PC-9 (cell line): ENCODE results near the gene TANGO6.

Experiments
- EZH2 ChIP-seq: fragments of 200-600 bp; sonication (generic); IDR thresholded peaks from 2 replicates; pipeline ENCODE4 v1.8.0; 2017; ENCODE audit warnings: antibody characterized with exemption, low read depth
- TF ChIP-seq, protein P1 (sequence below): fragments of 200-600 bp; sonication (generic); conservative IDR thresholded peaks from 2 replicates; pipeline ENCODE4 v1.6.1; 2017; ENCODE audit warnings: mixed run types, antibody characterized with exemption, mild to moderate bottlenecking, moderate library complexity

DNA sequence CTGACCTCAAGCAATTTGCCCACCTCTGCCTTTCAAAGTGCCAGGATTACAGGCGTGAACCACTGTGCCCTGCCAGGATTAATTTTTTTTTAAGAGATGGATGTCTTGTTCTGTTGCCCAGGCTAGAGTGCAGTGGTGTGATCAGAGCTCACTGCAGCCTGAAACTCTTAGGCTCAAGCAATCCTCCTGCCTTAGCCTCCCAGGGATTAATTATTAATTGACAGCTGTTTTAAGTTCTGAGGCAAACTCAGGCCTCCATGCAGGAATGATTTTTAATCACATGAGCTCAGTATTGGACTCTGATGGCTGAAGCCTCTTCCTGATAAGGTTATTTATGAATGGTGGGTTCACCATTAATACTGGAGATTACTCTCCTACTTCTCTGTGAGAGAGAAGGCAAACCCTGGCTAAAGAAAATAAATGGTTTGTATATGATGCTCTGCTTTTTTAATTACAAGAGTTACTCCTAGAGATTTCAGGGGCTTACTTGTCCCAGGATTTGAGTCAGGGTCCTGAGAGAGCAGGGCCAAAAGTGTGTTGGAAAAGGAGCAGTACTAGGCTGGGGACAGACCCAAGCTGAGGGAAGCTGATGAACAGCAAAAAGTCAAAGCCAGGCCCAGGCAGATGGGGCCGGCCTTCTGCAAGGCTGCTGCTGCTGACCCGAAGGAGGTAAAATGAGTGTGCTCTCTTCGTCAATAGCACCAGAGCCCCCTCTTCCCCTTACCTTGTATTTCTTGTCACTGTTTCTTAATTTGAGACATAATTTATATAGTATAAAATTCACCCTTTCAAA is 205.2 kb downstream of the TANGO6 start:
- TF ChIP-seq, protein P1, sequence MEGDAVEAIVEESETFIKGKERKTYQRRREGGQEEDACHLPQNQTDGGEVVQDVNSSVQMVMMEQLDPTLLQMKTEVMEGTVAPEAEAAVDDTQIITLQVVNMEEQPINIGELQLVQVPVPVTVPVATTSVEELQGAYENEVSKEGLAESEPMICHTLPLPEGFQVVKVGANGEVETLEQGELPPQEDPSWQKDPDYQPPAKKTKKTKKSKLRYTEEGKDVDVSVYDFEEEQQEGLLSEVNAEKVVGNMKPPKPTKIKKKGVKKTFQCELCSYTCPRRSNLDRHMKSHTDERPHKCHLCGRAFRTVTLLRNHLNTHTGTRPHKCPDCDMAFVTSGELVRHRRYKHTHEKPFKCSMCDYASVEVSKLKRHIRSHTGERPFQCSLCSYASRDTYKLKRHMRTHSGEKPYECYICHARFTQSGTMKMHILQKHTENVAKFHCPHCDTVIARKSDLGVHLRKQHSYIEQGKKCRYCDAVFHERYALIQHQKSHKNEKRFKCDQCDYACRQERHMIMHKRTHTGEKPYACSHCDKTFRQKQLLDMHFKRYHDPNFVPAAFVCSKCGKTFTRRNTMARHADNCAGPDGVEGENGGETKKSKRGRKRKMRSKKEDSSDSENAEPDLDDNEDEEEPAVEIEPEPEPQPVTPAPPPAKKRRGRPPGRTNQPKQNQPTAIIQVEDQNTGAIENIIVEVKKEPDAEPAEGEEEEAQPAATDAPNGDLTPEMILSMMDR: no peak
- TF ChIP-seq EZH2: no peak
